Uterus (tissue), 4 donors: ENCODE data around the gene MACROH2A1. TPM values are rescaled to one million over a fixed set of nuclear protein-coding genes. Genes with fewer than 3 reads are reported as not detected.

Experiments
- DNase-seq, 2 donors: peaks; one replicate each; pipeline ENCODE4 v3.0.0-alpha.2; 2019 to 2020
- H3K27ac ChIP-seq, 2 donors: fragments of 200-600 bp; sonication (generic); 1 replicate in 1 of 2; 2 replicates in 1 of 2; pipeline ENCODE4 v1.5.1; 2016 to 2018
- H3K27me3 ChIP-seq, 2 donors: fragments of 200-600 bp; sonication (generic); one replicate each; pipeline ENCODE4 v1.5.1; 2018 to 2019; ENCODE audit warnings: control low read depth in 1 of 2
- H3K36me3 ChIP-seq, 2 donors: fragments of 200-600 bp; sonication (generic); one replicate each; pipeline ENCODE4 v1.5.1; 2019; ENCODE audit warnings: control low read depth in 1 of 2
- H3K4me1 ChIP-seq, 2 donors: fragments of 200-600 bp; sonication (generic); one replicate each; pipeline ENCODE4 v1.5.1; 2018 to 2019; ENCODE audit warnings: control low read depth in 1 of 2
- H3K4me3 ChIP-seq, 2 donors: fragments of 200-600 bp; sonication (generic); 1 replicate in 1 of 2; 2 replicates in 1 of 2; pipeline ENCODE4 v1.5.1; 2018 to 2019; ENCODE audit warnings: mild to moderate bottlenecking in 1 of 2
- H3K9me3 ChIP-seq, 2 donors: fragments of 200-600 bp; sonication (generic); one replicate each; pipeline ENCODE4 v1.5.1; 2019; ENCODE audit warnings: control low read depth in 1 of 2
- CTCF ChIP-seq, 4 experiments: fragments of 200-600 bp in 2 of 4; fragments of 450-650 bp in 2 of 4; sonication (generic) in 2 of 4; IDR thresholded peaks; one replicate each; pipeline ENCODE4 v1.5.1; 2016 to 2019; ENCODE audit warnings: antibody characterized with exemption in 4 of 4, mild to moderate bottlenecking in 2 of 4, moderate library complexity in 1 of 4
- POLR2A ChIP-seq, 2 donors: fragments of 450-650 bp; IDR thresholded peaks; one replicate each; pipeline ENCODE4 v1.6.1; 2016; ENCODE audit warnings: antibody characterized with exemption in 2 of 2, mild to moderate bottlenecking in 1 of 2, moderate library complexity in 1 of 2
- intact Hi-C: fragments of 100-400 bp; cut with DNase I; formaldehyde crosslinking; loops from one replicate; pipeline ENCODE4 v1.15.1; 2023; ENCODE audit warnings: low total_unique reads
- total RNA-seq, 4 donors: library from RNA; depleted of rRNA in 3 of 4; stranded (reverse); fragments of >200 nt in 3 of 4; gene quantifications; one replicate each; pipeline versions ENCODE4 v1.1.0 to v1.2.4, GENCODE V29; 2014 to 2023
- donor health status: DM: yes; HTN: yes; CAD: no.

MACROH2A1 gene
- total RNA-seq, 4 donors from 2014 or later = 121 to 200 (median 141) TPM

GRCh38 chr5:135393229-135393628 lies 5.8 kb downstream of the MACROH2A1 start:
- Histone ChIP-seq H3K27ac (no peak overlapping the region), H3K4me1 (peaks cover 0 to 11% of the 10 kb centered on the region in 2 donors), H3K9me3 (no peaks in the 10 kb centered on the region), H3K36me3 (no peaks in the 10 kb centered on the region), H3K4me3 (no peak overlapping the region), H3K27me3 (no peaks in the 10 kb centered on the region)
- TF ChIP-seq CTCF (IDR thresholded peaks at IDR 0.05) (no peak), POLR2A (IDR thresholded peaks at IDR 0.05) (no peak)
- DNase-seq = no peak
- intact Hi-C loops = no loop called here

GRCh38 chr5:135392256-135392655 lies 6.8 kb downstream of the MACROH2A1 start:
- no peak overlapping the region for H3K27ac ChIP-seq
- intact Hi-C loops = no loop called here
- no peak overlapping the region for H3K4me3 ChIP-seq

GRCh38 chr5:135391869-135392255 lies 7.2 kb downstream of the MACROH2A1 start:
- intact Hi-C loops = no loop called here
- H3K27ac ChIP-seq = no peak overlapping the region
- no peak for DNase-seq
- H3K27me3 ChIP-seq = no peaks in the 10 kb centered on the region
- H3K4me3 ChIP-seq = no peak overlapping the region
- TF ChIP-seq POLR2A (IDR thresholded peaks at IDR 0.05) = no peak
- TF ChIP-seq CTCF (IDR thresholded peaks at IDR 0.05) = no peak
- H3K4me1 ChIP-seq = peaks cover 0 to 6% of the 10 kb centered on the region in 2 donors
- H3K36me3 ChIP-seq = no peaks in the 10 kb centered on the region
- H3K9me3 ChIP-seq = no peaks in the 10 kb centered on the region

More at GRCh38 chr5:135392256-135392655, 6.8 kb downstream of the MACROH2A1 start:
- H3K27me3 ChIP-seq = no peaks in the 10 kb centered on the region
- DNase-seq = no peak
- no peaks in the 10 kb centered on the region for H3K9me3 ChIP-seq
- no peak for TF ChIP-seq CTCF (IDR thresholded peaks at IDR 0.05)
- no peak for TF ChIP-seq POLR2A (IDR thresholded peaks at IDR 0.05)
- H3K4me1 ChIP-seq = peaks cover 0 to 8% of the 10 kb centered on the region in 2 donors
- H3K36me3 ChIP-seq = no peaks in the 10 kb centered on the region

GRCh38 chr5:135391116-135391868 lies 7.7 kb downstream of the MACROH2A1 start:
- no peaks in the 10 kb centered on the region for H3K9me3 ChIP-seq
- no peak overlapping the region for H3K4me3 ChIP-seq
- no peaks in the 10 kb centered on the region for H3K36me3 ChIP-seq
- DNase-seq = no peak
- peaks cover 0 to 6% of the 10 kb centered on the region in 2 donors for H3K4me1 ChIP-seq
- no peak overlapping the region for H3K27ac ChIP-seq
- intact Hi-C loops = no loop called here
- no peaks in the 10 kb centered on the region for H3K27me3 ChIP-seq
- TF ChIP-seq CTCF (IDR thresholded peaks at IDR 0.05) (no peak), POLR2A (IDR thresholded peaks at IDR 0.05) (no peak)

- no peak overlapping the region for H3K4me3 ChIP-seq
- intact Hi-C loops = no loop called here
- H3K9me3 ChIP-seq = no peaks in the 10 kb centered on the region
- TF ChIP-seq POLR2A (IDR thresholded peaks at IDR 0.05) = no peak
- TF ChIP-seq CTCF (IDR thresholded peaks at IDR 0.05) = no peak
- no peaks in the 10 kb centered on the region for H3K4me1 ChIP-seq
- H3K27ac ChIP-seq = no peak overlapping the region
- no peaks in the 10 kb centered on the region for H3K27me3 ChIP-seq
- no peaks in the 10 kb centered on the region for H3K36me3 ChIP-seq
- DNase-seq = no peak
Observed at GRCh38 chr5:135388860-135389435, 10.1 kb downstream of the MACROH2A1 start.
